ENCODE data around the gene UBASH3A. TPM values are rescaled to one million over a fixed set of nuclear protein-coding genes. Genes with fewer than 3 reads are reported as not detected.

Gene UBASH3A
- total RNA-seq, 1 donor from 2014 or later, result not detected

DNA sequence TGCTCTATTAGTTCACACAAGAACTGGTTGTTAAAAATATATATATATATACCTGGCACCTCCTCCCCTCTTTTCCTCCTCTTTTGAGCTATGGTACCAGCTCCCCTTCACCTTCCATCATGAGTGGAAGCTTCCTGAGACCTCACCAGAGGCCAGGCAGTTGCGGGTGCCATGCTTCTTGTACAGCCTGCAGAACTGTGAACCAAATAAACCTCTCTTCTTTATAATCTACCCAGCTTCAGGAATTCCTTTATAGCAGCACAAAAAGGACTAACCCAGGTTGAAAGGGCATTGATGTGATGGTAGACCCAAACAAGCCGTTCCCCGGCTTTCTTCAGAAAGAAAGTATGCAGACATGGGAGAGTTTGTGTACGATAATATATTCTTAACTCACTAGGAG lies 77.5 kb downstream of the UBASH3A start:
- TF ChIP-seq, protein P1, sequence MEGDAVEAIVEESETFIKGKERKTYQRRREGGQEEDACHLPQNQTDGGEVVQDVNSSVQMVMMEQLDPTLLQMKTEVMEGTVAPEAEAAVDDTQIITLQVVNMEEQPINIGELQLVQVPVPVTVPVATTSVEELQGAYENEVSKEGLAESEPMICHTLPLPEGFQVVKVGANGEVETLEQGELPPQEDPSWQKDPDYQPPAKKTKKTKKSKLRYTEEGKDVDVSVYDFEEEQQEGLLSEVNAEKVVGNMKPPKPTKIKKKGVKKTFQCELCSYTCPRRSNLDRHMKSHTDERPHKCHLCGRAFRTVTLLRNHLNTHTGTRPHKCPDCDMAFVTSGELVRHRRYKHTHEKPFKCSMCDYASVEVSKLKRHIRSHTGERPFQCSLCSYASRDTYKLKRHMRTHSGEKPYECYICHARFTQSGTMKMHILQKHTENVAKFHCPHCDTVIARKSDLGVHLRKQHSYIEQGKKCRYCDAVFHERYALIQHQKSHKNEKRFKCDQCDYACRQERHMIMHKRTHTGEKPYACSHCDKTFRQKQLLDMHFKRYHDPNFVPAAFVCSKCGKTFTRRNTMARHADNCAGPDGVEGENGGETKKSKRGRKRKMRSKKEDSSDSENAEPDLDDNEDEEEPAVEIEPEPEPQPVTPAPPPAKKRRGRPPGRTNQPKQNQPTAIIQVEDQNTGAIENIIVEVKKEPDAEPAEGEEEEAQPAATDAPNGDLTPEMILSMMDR (conservative IDR thresholded peaks at IDR 0.05), result no peak
- H3K4me1 Mint-ChIP-seq (ENCODE audit: unreplicated experiment), result no peaks in the 10 kb centered on the region
- H3K4me3 Mint-ChIP-seq, result no peak overlapping the region
- no peaks in the 10 kb centered on the region for H3K36me3 Mint-ChIP-seq
- no peaks in the 10 kb centered on the region for H3K27me3 Mint-ChIP-seq
- H3K9me3 Mint-ChIP-seq, result no peaks in the 10 kb centered on the region
- no peak for DNase-seq (ENCODE audit: extremely low spot score, unreplicated experiment)
- no peak overlapping the region for H3K27ac Mint-ChIP-seq

- Mint-ChIP-seq H3K4me1 (ENCODE audit: unreplicated experiment) (no peaks in the 10 kb centered on the region), H3K27me3 (peaks cover 8% of the 10 kb centered on the region)
Observed at GRCh38 chr21:42484966-42485365, 81.3 kb downstream of the UBASH3A start.

DNA sequence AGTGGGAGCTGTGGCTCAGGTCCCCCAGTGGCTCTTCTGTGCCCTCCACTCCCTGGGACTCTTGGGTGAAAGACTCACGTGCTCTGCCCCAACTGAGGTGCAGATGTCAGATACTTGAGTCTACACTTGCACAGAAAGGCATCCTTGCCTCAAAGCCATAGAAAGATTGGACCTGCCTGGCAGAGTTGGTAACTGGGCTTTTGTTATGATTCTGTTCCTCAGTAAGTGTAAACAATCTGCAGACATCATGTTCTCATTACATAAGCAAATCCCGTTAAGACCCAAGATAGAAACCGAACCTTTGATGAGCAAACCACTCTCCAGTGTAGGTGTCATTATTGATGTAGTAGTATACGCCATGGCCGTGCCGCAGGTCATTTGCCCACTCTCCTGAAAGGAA lies 82.4 kb downstream of the UBASH3A start:
- no peaks in the 10 kb centered on the region for H3K36me3 Mint-ChIP-seq
- no peaks in the 10 kb centered on the region for H3K9me3 Mint-ChIP-seq
- H3K4me1 Mint-ChIP-seq (ENCODE audit: unreplicated experiment), result no peaks in the 10 kb centered on the region
- H3K27me3 Mint-ChIP-seq, result peaks cover 8% of the 10 kb centered on the region
- no peak overlapping the region for H3K4me3 Mint-ChIP-seq
- H3K27ac Mint-ChIP-seq, result no peak overlapping the region
- no peak for DNase-seq (ENCODE audit: extremely low spot score, unreplicated experiment)
- TF ChIP-seq, protein P1 (conservative IDR thresholded peaks at IDR 0.05), result no peak

More at GRCh38 chr21:42484966-42485365, 81.3 kb downstream of the UBASH3A start:
- TF ChIP-seq, protein P1 (conservative IDR thresholded peaks at IDR 0.05), result no peak
- Mint-ChIP-seq H3K27ac (no peak overlapping the region), H3K36me3 (no peaks in the 10 kb centered on the region), H3K9me3 (no peaks in the 10 kb centered on the region), H3K4me3 (no peak overlapping the region)
- DNase-seq (ENCODE audit: extremely low spot score, unreplicated experiment), result peak; percentile 39

- no peaks in the 10 kb centered on the region for H3K36me3 Mint-ChIP-seq
- no peaks in the 10 kb centered on the region for H3K9me3 Mint-ChIP-seq
- no peak for DNase-seq (ENCODE audit: extremely low spot score, unreplicated experiment)
- H3K4me3 Mint-ChIP-seq, result no peak overlapping the region
- H3K4me1 Mint-ChIP-seq (ENCODE audit: unreplicated experiment), result no peaks in the 10 kb centered on the region
- TF ChIP-seq, protein P1 (conservative IDR thresholded peaks at IDR 0.05), result no peak
- no peak overlapping the region for H3K27ac Mint-ChIP-seq
- peaks cover 8% of the 10 kb centered on the region for H3K27me3 Mint-ChIP-seq
Observed at GRCh38 chr21:42486531-42486930, 82.8 kb downstream of the UBASH3A start.

DNA sequence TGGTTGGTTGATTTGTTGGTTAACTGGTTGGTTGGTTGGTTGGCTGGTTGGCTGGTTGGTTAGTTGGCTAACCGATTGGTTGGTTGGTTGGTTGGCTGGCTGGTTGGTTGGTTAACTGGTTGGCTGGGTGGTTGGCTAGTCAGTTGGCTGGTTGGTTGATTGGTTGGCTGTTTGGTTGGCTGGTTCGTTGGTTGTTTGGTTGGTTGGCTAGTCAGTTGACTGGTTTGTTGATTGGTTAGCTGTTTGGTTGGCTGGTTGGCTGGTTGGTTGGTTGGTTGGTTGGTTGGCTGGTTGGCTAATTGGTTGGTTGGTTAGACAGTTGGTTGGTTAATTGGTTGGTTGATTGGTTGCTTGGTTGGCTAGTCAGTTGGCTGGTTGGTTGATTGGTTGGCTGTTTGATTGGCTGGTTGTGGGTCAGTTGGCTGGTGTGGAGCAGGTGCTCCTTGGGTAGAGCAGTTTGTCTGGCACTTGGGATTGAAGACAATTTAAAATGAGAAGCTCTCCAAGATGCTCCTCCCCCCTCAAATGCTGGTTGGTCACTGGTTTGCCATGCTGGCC lies 85.4 kb downstream of the UBASH3A start:
- no peak for DNase-seq (ENCODE audit: extremely low spot score, unreplicated experiment)
- TF ChIP-seq, protein P1 (conservative IDR thresholded peaks at IDR 0.05), result no peak

GRCh38 chr21:42489991-42490390 lies 86.3 kb downstream of the UBASH3A start:
- no peak overlapping the region for H3K27ac Mint-ChIP-seq

More for the DNA sequence above, 85.4 kb downstream of the UBASH3A start:
- H3K4me1 Mint-ChIP-seq (ENCODE audit: unreplicated experiment), result no peaks in the 10 kb centered on the region
- H3K4me3 Mint-ChIP-seq, result no peak overlapping the region
- H3K27ac Mint-ChIP-seq, result no peak overlapping the region
- peaks cover 8% of the 10 kb centered on the region for H3K27me3 Mint-ChIP-seq
- H3K9me3 Mint-ChIP-seq, result no peaks in the 10 kb centered on the region
- no peaks in the 10 kb centered on the region for H3K36me3 Mint-ChIP-seq

More at GRCh38 chr21:42489991-42490390, 86.3 kb downstream of the UBASH3A start:
- H3K4me3 Mint-ChIP-seq, result no peak overlapping the region
- H3K9me3 Mint-ChIP-seq, result no peaks in the 10 kb centered on the region
- no peaks in the 10 kb centered on the region for H3K4me1 Mint-ChIP-seq (ENCODE audit: unreplicated experiment)
- TF ChIP-seq, protein P1 (conservative IDR thresholded peaks at IDR 0.05), result no peak
- peaks cover 8% of the 10 kb centered on the region for H3K27me3 Mint-ChIP-seq
- DNase-seq (ENCODE audit: extremely low spot score, unreplicated experiment), result no peak
- H3K36me3 Mint-ChIP-seq, result no peaks in the 10 kb centered on the region
